ENCODE results near the gene CDKAL1. TPM values are rescaled to one million over a fixed set of nuclear protein-coding genes. Genes with fewer than 3 reads are reported as not detected.

CDKAL1 gene
- total and polyA plus RNA-seq, 2 of the 13 experiments (the other 11 are each of a cell fraction or from before 2014, with no cell fraction given) = 9.5 to 27.7 TPM

DNA sequence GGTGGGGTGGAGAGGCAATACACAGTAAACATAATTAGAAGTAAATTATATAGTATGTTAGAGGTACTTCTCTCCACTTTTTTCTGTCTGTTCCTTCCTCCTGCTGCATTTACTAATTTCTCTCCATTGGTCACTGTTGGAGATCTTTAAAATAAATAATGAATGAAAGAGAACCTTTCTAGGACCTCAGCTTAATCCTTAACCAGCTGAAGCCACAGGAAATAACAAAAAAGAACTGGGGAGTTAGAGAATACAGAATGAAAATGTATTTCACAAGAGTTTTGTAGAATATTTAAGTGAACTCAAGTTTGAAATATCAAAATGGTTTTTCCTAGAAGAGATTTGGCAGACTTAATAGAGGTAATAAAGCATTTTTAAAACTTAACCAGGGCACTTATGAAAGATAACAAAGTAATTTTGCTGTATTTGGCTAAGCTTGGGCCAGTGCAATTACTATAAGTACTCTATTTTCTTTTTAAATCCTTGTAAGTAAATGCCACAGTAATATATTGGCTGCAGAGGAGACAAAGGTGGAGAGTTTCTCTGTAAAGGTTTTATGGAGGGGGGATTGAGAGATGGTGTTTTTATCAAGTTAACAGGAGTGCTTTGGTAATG, 405.0 kb downstream of the CDKAL1 start:
- TF ChIP-seq TAF1 (CRISPR knock-in tag; IDR thresholded peaks at IDR 0.05) (no peak), ZNF329 (CRISPR knock-in tag; IDR thresholded peaks at IDR 0.05; ENCODE audit: low read depth) (no peak), SAFB2 (CRISPR knock-in tag; IDR thresholded peaks at IDR 0.05; ENCODE audit: borderline replicate concordance, low read depth) (no peak), ZNF3 (CRISPR knock-in tag; IDR thresholded peaks at IDR 0.05) (no peak), RBM22 (optimal IDR thresholded peaks at IDR 0.05; ENCODE audit: low read length) (no peak), ATF1 (CRISPR knock-in tag; IDR thresholded peaks at IDR 0.05) (0 out of 2 replicates have a peak, but pooled peaks have one; percentile 35), ZBTB37 (CRISPR knock-in tag; IDR thresholded peaks at IDR 0.05) (no peak), KAT8 (CRISPR knock-in tag; IDR thresholded peaks at IDR 0.05) (no peak), NCOA2 (CRISPR knock-in tag; IDR thresholded peaks at IDR 0.05) (peak; percentile 11; the same call in 1 of the 2 replicates), HOMEZ (CRISPR knock-in tag; IDR thresholded peaks at IDR 0.05; ENCODE audit: low read depth) (peak; percentile 28; the same call in 1 of the 2 replicates), NFE2L1 (CRISPR knock-in tag; IDR thresholded peaks at IDR 0.05; ENCODE audit: borderline replicate concordance) (no peak), PHF21A (CRISPR knock-in tag; IDR thresholded peaks at IDR 0.05) (no peak), ZNF883 (CRISPR knock-in tag; IDR thresholded peaks at IDR 0.05; ENCODE audit: not compliant biosample characterization) (no peak)
- TF ChIP-seq, protein P1, sequence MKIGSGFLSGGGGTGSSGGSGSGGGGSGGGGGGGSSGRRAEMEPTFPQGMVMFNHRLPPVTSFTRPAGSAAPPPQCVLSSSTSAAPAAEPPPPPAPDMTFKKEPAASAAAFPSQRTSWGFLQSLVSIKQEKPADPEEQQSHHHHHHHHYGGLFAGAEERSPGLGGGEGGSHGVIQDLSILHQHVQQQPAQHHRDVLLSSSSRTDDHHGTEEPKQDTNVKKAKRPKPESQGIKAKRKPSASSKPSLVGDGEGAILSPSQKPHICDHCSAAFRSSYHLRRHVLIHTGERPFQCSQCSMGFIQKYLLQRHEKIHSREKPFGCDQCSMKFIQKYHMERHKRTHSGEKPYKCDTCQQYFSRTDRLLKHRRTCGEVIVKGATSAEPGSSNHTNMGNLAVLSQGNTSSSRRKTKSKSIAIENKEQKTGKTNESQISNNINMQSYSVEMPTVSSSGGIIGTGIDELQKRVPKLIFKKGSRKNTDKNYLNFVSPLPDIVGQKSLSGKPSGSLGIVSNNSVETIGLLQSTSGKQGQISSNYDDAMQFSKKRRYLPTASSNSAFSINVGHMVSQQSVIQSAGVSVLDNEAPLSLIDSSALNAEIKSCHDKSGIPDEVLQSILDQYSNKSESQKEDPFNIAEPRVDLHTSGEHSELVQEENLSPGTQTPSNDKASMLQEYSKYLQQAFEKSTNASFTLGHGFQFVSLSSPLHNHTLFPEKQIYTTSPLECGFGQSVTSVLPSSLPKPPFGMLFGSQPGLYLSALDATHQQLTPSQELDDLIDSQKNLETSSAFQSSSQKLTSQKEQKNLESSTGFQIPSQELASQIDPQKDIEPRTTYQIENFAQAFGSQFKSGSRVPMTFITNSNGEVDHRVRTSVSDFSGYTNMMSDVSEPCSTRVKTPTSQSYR (CRISPR knock-in tag; IDR thresholded peaks at IDR 0.05; ENCODE audit: borderline replicate concordance) = no peak
- FAIRE-seq (no peak), ATAC-seq (no peak), DNase-seq (ENCODE audit: low spot score) (no peak)
- no peak overlapping the region for H3K4me3 ChIP-seq (replicated peaks in 1 of 3; ENCODE audit: insufficient read depth in 1 of 3, low read depth in 2 of 3, low read length in 3 of 3)
- in situ Hi-C loops (cut with HindIII; ENCODE audit: extremely low pct_ligation_motif_present, low pct_unique_long_range_greater_than_20kb) = no loop called here
- POLR2A ChIA-PET = no interaction called here
- H3K79me2 ChIP-seq (ENCODE audit: insufficient read depth, low read length) = no peaks in the 10 kb centered on the region
- CTCF ChIA-PET (ENCODE audit: low intra/inter-chr PET ratio, low total read pairs) = no interaction called here
- no peak overlapping the region for H2AFZ ChIP-seq (ENCODE audit: low read length)
- H3K27me3 ChIP-seq (ENCODE audit: control insufficient read depth in 1 of 2, insufficient read depth in 2 of 2, low read length in 2 of 2) = no peaks in the 10 kb centered on the region
- no peak overlapping the region for H3K9ac ChIP-seq (ENCODE audit: insufficient read depth, low read depth, low read length)
- BruUV-seq (replicated peaks) = no TSS peak
- H3K4me1 ChIP-seq (ENCODE audit: insufficient read depth, low read length) = peaks cover 19% of the 10 kb centered on the region
- intact Hi-C loops (cut with micrococcal nuclease; ENCODE audit: unreplicated experiment) = loop anchor here (5.0 kb wide), 1 partner anchor 648 kb away; no protein-coding TSS in a partner anchor
- no peak overlapping the region for H3K27ac ChIP-seq (ENCODE audit: extremely low read length, insufficient read depth, low read length)
- H3K36me3 ChIP-seq (replicated peaks in 1 of 2; ENCODE audit: control insufficient read depth in 1 of 2, insufficient read depth in 2 of 2, low read length in 2 of 2) = no peaks in the 10 kb centered on the region
- H3K9me3 ChIP-seq (ENCODE audit: low read length) = peaks cover 3% of the 10 kb centered on the region
- H4K20me1 ChIP-seq (ENCODE audit: insufficient read depth, low read length) = no peaks in the 10 kb centered on the region
- no peak overlapping the region for H3K4me2 ChIP-seq (ENCODE audit: low read depth, low read length)
